WTC11 (cell line): ENCODE measurements around the gene ZFP3.

Experiments used
- CTCF ChIP-seq: fragments of 200-600 bp; IDR thresholded peaks from 2 replicates; pipeline ENCODE4 v1.8.0; 2022; ENCODE audit warnings: antibody characterized with exemption
- ZBTB43 ChIP-seq: sonication (generic); formaldehyde crosslinking; IDR thresholded peaks from 2 replicates; pipeline ENCODE4 v1.8.1; 2023; ENCODE audit warnings: mild to moderate bottlenecking, missing genetic modification reagents

GRCh38 chr17:5035315-5035714, 43.0 kb upstream of the ZFP3 start, which contains the start of gene SLC52A1:
- TF ChIP-seq CTCF: no peak
- TF ChIP-seq ZBTB43 (CRISPR knock-in tag): no peak
